HCT116 (cell line): ENCODE data around the gene NNAT. TPM values are rescaled to one million over a fixed set of nuclear protein-coding genes. Genes with fewer than 3 reads are reported as not detected.
A peak's percentile ranks its signal among the peaks of the same experiment; 100 is the strongest.

Experiments used
- ATAC-seq: fragments of 200-7000 bp; cut with Tn5 transposase; 2 replicates; pipeline ENCODE4 v1.9.1; 2020; ENCODE audit warnings: mild to moderate bottlenecking, moderate library complexity
- BruUV-seq: library from RNA; stranded (reverse); fragments of 400-500 nt; replicated peaks from 2 replicates; lab custom pipeline; 2021; lab: Mats Ljungman, UMichigan
- CTCF ChIA-PET: fragments of 300-600 bp; sonication (Branson Sonifier 250); formaldehyde crosslinking; loops from one replicate; lab custom pipeline; 2021; ENCODE audit warnings: antibody characterized with exemption; lab: Charles Lee
- POLR2A ChIA-PET: fragments of 300-600, 350-600 bp; sonication (Branson Sonifier 250); formaldehyde crosslinking; loops from one replicate; lab custom pipeline; 2021; ENCODE audit warnings: antibody characterized with exemption; lab: Charles Lee
- RAD21 ChIA-PET, 2 experiments: fragments of 300-600 bp; sonication (Branson Sonifier 250); formaldehyde crosslinking; loops; one replicate each; lab custom pipeline; 2023; ENCODE audit warnings: low total read pairs in 2 of 2; ENCODE audit not compliant: uncharacterized antibody in 2 of 2, unreplicated experiment in 2 of 2, low non-redundant PET in 1 of 2; lab: Charles Lee
- DNase-seq: peaks from one replicate; pipeline ENCODE4 v3.0.0-alpha.2; 2010; ENCODE audit warnings: low read depth, low spot score
- H2AFZ ChIP-seq: fragments of 200-600 bp; shearing (Covaris generic), sonication (generic); 2 replicates; pipeline ENCODE4 v1.6.1; 2017; ENCODE audit warnings: low read depth, mixed run types, mixed read lengths, antibody characterized with exemption, low read length; ENCODE audit not compliant: poor library complexity, severe bottlenecking
- H3K27ac ChIP-seq: 2 replicates; pipeline ENCODE4 v1.5.1; 2012; ENCODE audit warnings: low read depth, low read length
- H3K27me3 ChIP-seq: fragments of 200-600 bp; sonication (generic); 2 replicates; pipeline ENCODE4 v1.6.1; 2016; ENCODE audit warnings: mixed run types, low read length, mixed read lengths; ENCODE audit not compliant: insufficient read depth
- H3K36me3 ChIP-seq, 2 experiments: fragments of 200-500 bp in 1 of 2; fragments of 200-600 bp in 1 of 2; sonication (Bioruptor generic) in 1 of 2; sonication (generic) in 1 of 2; 2 replicates each; pipeline versions ENCODE4 v1.5.1 to v1.6.1; 2014 to 2016; ENCODE audit warnings: low read length in 2 of 2, inconsistent platforms in 1 of 2, mixed read lengths in 1 of 2, mixed run types in 1 of 2; ENCODE audit not compliant: insufficient read depth in 2 of 2, control insufficient read depth in 1 of 2
- H3K4me1 ChIP-seq, 2 experiments: fragments of 200-600 bp in 1 of 2; sonication (generic) in 1 of 2; 2 replicates each; pipeline versions ENCODE4 v1.5.1 to v1.6.1; 2012 to 2017; ENCODE audit warnings: low read length in 2 of 2, inconsistent platforms in 1 of 2, mild to moderate bottlenecking in 1 of 2, mixed read lengths in 1 of 2, mixed run types in 1 of 2, moderate library complexity in 1 of 2; ENCODE audit not compliant: insufficient read depth in 2 of 2, control insufficient read depth in 1 of 2
- H3K4me2 ChIP-seq: fragments of 200-600 bp; sonication (generic); 2 replicates; pipeline ENCODE4 v1.6.1; 2017; ENCODE audit warnings: mixed run types, low read length, mixed read lengths
- H3K4me3 ChIP-seq, 2 experiments: fragments of 200-600 bp in 1 of 2; sonication (generic) in 1 of 2; replicated peaks in 1 of 2; 2 replicates each; pipeline ENCODE4 v1.5.1; 2011 to 2016; ENCODE audit warnings: low read length in 2 of 2, control low read depth in 1 of 2, low read depth in 1 of 2, mild to moderate bottlenecking in 1 of 2, mixed read lengths in 1 of 2, mixed run types in 1 of 2
- H3K79me2 ChIP-seq: fragments of 200-600 bp; sonication (generic); 2 replicates; pipeline ENCODE4 v1.6.1; 2017; ENCODE audit warnings: mild to moderate bottlenecking, mixed run types, low read length, moderate library complexity, mixed read lengths; ENCODE audit not compliant: insufficient read depth
- H3K9ac ChIP-seq: fragments of 200-600 bp; sonication (generic); 2 replicates; pipeline ENCODE4 v1.6.1; 2016; ENCODE audit warnings: low read length, mixed read lengths
- H3K9me2 ChIP-seq: fragments of 200-600 bp; sonication (generic), shearing (Covaris generic); 2 replicates; pipeline ENCODE4 v1.6.1; 2017; ENCODE audit warnings: mixed run types, mild to moderate bottlenecking, moderate library complexity; ENCODE audit not compliant: insufficient read depth
- H3K9me3 ChIP-seq, 2 experiments: fragments of 200-500 bp in 1 of 2; fragments of 200-600 bp in 1 of 2; sonication (Bioruptor generic) in 1 of 2; sonication (generic) in 1 of 2; 2 replicates each; pipeline ENCODE4 v1.6.1; 2014 to 2017; ENCODE audit warnings: low read length in 2 of 2, mixed read lengths in 2 of 2, inconsistent platforms in 1 of 2, low read depth in 1 of 2, mild to moderate bottlenecking in 1 of 2, mixed run types in 1 of 2, moderate library complexity in 1 of 2; ENCODE audit not compliant: control insufficient read depth in 1 of 2, insufficient read depth in 1 of 2
- H4K20me1 ChIP-seq: fragments of 200-600 bp; sonication (generic), shearing (Covaris generic); 2 replicates; pipeline ENCODE4 v1.6.1; 2017; ENCODE audit warnings: mixed run types, mild to moderate bottlenecking, moderate library complexity; ENCODE audit not compliant: insufficient read depth
- CEBPB ChIP-seq: IDR thresholded peaks from 2 replicates; pipeline ENCODE4 v1.6.1; 2012; ENCODE audit warnings: low read depth
- RAD21 ChIP-seq: IDR thresholded peaks from 2 replicates; pipeline ENCODE4 v1.6.1; 2012; ENCODE audit warnings: low read depth, mild to moderate bottlenecking
- intact Hi-C: fragments of 100-400 bp; cut with micrococcal nuclease; formaldehyde crosslinking; loops from 2 replicates; pipeline ENCODE4 v1.10.0; 2022
- total RNA-seq: library from RNA; stranded (reverse); gene quantifications from one replicate; pipeline ENCODE4 v1.2.1, GENCODE V29; 2021; ENCODE audit not compliant: unreplicated experiment
- TF ChIP-seq, protein P1 (sequence below), 3 experiments: fragments of 200-600 bp in 1 of 3; sonication (generic) in 1 of 3; IDR thresholded peaks in 2 of 3; conservative IDR thresholded peaks in 1 of 3; 2 replicates each; pipeline ENCODE4 v1.5.1; 2012 to 2017; ENCODE audit warnings: low read depth in 2 of 3, low read length in 2 of 3, antibody characterized with exemption in 1 of 3, borderline replicate concordance in 1 of 3, control low read depth in 1 of 3, mild to moderate bottlenecking in 1 of 3, mixed read lengths in 1 of 3, mixed run types in 1 of 3, moderate library complexity in 1 of 3; ENCODE audit not compliant: insufficient read depth in 1 of 3
- TF ChIP-seq, protein P2 (sequence below): IDR thresholded peaks from 2 replicates; pipeline ENCODE4 v1.6.1; 2012

Gene NNAT
- total RNA-seq, 1 experiment from 2014 or later = not detected

DNA sequence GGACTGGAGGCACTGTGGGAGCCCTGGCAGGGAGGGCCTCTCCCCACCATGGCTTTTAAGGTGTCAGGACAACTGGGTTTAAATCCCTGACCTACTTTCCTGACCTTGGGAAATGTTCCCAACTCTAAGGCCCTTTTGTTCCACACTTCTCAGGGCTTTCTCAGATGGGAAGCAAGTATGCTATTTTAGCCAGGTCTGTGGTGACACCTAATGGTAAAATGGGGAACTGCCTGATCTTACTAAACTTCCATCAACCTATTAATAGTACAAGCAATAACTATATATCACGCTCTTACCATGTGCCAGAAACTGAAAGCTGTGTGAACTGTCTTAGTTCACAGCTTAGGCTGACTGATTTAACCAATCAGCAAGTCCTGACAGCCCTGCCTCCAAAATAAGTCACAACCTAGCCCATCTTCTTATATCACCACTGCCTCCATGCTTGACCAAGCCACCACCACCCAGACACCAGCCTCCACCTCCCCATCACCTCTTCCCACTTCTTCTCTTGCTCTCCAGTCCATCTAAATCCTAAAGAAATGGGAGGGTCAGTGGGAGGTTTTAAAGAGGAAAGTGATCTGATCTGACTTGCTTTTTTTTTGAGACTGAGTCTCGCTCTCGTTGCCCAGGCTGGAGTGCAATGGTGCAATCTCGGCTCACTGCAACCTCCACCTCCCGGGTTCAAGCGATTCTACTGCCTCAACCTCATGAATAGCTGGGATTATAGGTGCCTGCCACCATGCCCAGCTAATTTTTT lies 13.5 kb downstream of the NNAT start:
- peak; percentile 92 for ATAC-seq
- TF ChIP-seq RAD21 = peak; percentile 95
- TF ChIP-seq, protein P1, sequence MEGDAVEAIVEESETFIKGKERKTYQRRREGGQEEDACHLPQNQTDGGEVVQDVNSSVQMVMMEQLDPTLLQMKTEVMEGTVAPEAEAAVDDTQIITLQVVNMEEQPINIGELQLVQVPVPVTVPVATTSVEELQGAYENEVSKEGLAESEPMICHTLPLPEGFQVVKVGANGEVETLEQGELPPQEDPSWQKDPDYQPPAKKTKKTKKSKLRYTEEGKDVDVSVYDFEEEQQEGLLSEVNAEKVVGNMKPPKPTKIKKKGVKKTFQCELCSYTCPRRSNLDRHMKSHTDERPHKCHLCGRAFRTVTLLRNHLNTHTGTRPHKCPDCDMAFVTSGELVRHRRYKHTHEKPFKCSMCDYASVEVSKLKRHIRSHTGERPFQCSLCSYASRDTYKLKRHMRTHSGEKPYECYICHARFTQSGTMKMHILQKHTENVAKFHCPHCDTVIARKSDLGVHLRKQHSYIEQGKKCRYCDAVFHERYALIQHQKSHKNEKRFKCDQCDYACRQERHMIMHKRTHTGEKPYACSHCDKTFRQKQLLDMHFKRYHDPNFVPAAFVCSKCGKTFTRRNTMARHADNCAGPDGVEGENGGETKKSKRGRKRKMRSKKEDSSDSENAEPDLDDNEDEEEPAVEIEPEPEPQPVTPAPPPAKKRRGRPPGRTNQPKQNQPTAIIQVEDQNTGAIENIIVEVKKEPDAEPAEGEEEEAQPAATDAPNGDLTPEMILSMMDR (IDR thresholded peaks at IDR 0.05 in 2 of 3, conservative IDR thresholded peaks at IDR 0.05 in 1 of 3; ENCODE audit: borderline replicate concordance in 1 of 3, insufficient read depth in 1 of 3, low read depth in 2 of 3, low read length in 2 of 3) = peak; percentile 76 to 89 (median 88)
- TF ChIP-seq, protein P2, sequence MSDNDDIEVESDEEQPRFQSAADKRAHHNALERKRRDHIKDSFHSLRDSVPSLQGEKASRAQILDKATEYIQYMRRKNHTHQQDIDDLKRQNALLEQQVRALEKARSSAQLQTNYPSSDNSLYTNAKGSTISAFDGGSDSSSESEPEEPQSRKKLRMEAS = peak; percentile 45; the same call in 1 of the 2 replicates
- TF ChIP-seq CEBPB = no peak
- H2AFZ ChIP-seq = no peak overlapping the region

More for the DNA sequence above, 13.5 kb downstream of the NNAT start:
- H3K4me3 ChIP-seq = no peak overlapping the region
- H3K4me1 ChIP-seq = peaks cover 0 to 2% of the 10 kb centered on the region in 2 experiments; a peak in 1 of 4 replicates
- no peaks in the 10 kb centered on the region for H3K9me2 ChIP-seq
- BruUV-seq = no TSS peak
- ChIA-PET RAD21 (interaction anchor here in 1 of 2 experiments (1.4 kb wide), 1 partner anchor 264 kb away, joined by 3 read pairs; no protein-coding TSS in a partner anchor), POLR2A (interaction anchor here (0.5 kb wide), 1 partner anchor 500 kb away, joined by 3 read pairs; no protein-coding TSS in a partner anchor), CTCF (interaction anchor here (0.6 to 2.1 kb wide), 8 partner anchors 9 to 343 kb away, joined by 3 to 10 read pairs (median 3); no protein-coding TSS in a partner anchor)
- no peak overlapping the region for H3K27ac ChIP-seq
- DNase-seq = peak; percentile 70
- intact Hi-C loops = loop anchor here (1.0 to 2.0 kb wide), 4 partner anchors 150 to 340 kb away; no protein-coding TSS in a partner anchor
- H3K79me2 ChIP-seq = no peaks in the 10 kb centered on the region
- H3K9ac ChIP-seq = no peak overlapping the region
- H3K4me2 ChIP-seq = peak overlapping the region; percentile 3; the same call in 1 of the 2 replicates
- H4K20me1 ChIP-seq = no peaks in the 10 kb centered on the region
- no peaks in the 10 kb centered on the region for H3K36me3 ChIP-seq
- no peaks in the 10 kb centered on the region for H3K27me3 ChIP-seq
- no peaks in the 10 kb centered on the region for H3K9me3 ChIP-seq
